Measurements from ENCODE around the gene GTPBP6. TPM values are rescaled to one million over a fixed set of nuclear protein-coding genes. Genes with fewer than 3 reads are reported as not detected.
"Not testable (repeated sequence)": the region's sequence is repeated elsewhere in the genome, so short reads cannot be mapped to it uniquely, and the experiment has no call there.

The GTPBP6 gene
- total RNA-seq, 1 donor from 2014 or later: 49.8 TPM

- intact Hi-C loops (cut with micrococcal nuclease): loop anchor here (5.0 kb wide), 1 partner anchor 838 kb away; no protein-coding TSS in a partner anchor
Observed at GRCh38 chrX:319579-320125, 1.1 kb upstream of the GTPBP6 start.

GRCh38 chrX:318068-318738, 393 bp downstream of the GTPBP6 start:
- intact Hi-C loops (cut with micrococcal nuclease): loop anchor here (1.0 kb wide), 3 partner anchors 35 to 1074 kb away; partner anchors contain the start of gene SLC25A6

GRCh38 chrX:317424-318067, 1.1 kb downstream of the GTPBP6 start:
- intact Hi-C loops (cut with micrococcal nuclease): loop anchor here (1.0 kb wide), 3 partner anchors 34 to 1075 kb away; partner anchors contain the start of gene SLC25A6

- intact Hi-C loops (cut with micrococcal nuclease): no loop called here
Observed at GRCh38 chrX:316351-317325, 2.0 kb downstream of the GTPBP6 start.

- intact Hi-C loops (cut with micrococcal nuclease): no loop called here
Observed at GRCh38 chrX:314781-315595, 3.6 kb downstream of the GTPBP6 start.

GRCh38 chrX:314049-314448, 4.5 kb downstream of the GTPBP6 start:
- intact Hi-C loops (cut with micrococcal nuclease): no loop called here

- intact Hi-C loops (cut with micrococcal nuclease): no loop called here
Observed at GRCh38 chrX:313546-313945, 5.0 kb downstream of the GTPBP6 start.

GRCh38 chrX:312621-313331, 5.8 kb downstream of the GTPBP6 start:
- intact Hi-C loops (cut with micrococcal nuclease): no loop called here

GRCh38 chrX:311156-312129, 7.2 kb downstream of the GTPBP6 start:
- intact Hi-C loops (cut with micrococcal nuclease): no loop called here

GRCh38 chrX:310621-311155, 7.9 kb downstream of the GTPBP6 start:
- intact Hi-C loops (cut with micrococcal nuclease): no loop called here

GRCh38 chrX:308821-309520, 9.6 kb downstream of the GTPBP6 start:
- intact Hi-C loops (cut with micrococcal nuclease): no loop called here

GRCh38 chrX:307261-308111, 11.1 kb downstream of the GTPBP6 start:
- intact Hi-C loops (cut with micrococcal nuclease): no loop called here

GRCh38 chrX:306614-307251, 11.9 kb downstream of the GTPBP6 start:
- intact Hi-C loops (cut with micrococcal nuclease): not testable (repeated sequence)

GRCh38 chrX:305781-306613, 12.6 kb downstream of the GTPBP6 start:
- intact Hi-C loops (cut with micrococcal nuclease): not testable (repeated sequence)

GRCh38 chrX:302975-303374, 15.6 kb downstream of the GTPBP6 start:
- intact Hi-C loops (cut with micrococcal nuclease): no loop called here

Measured in T-helper 2 cell treated with Interferon-gamma antibody and Interleukin-4, amounts not matched to agents 100 ng/mL and 5 ng/mL, for 36 hours (primary cell).